ENCODE data around the gene BOK. TPM values are rescaled to one million over a fixed set of nuclear protein-coding genes. Genes with fewer than 3 reads are reported as not detected.

Gene BOK
- total and polyA plus RNA-seq, 4 donors: 11.3 to 82.1 (median 44.0) TPM

GRCh38 chr2:241550616-241551580 lies 7.6 kb upstream of the BOK start:
- 62% methylated on average over 21 of the region's 21 CpGs for WGBS
- TF ChIP-seq FOXA2 (IDR thresholded peaks at IDR 0.05) (no peak), GABPA (IDR thresholded peaks at IDR 0.05 in 1 of 2, conservative IDR thresholded peaks at IDR 0.05 in 1 of 2) (no peak), TAF1 (conservative IDR thresholded peaks at IDR 0.05) (no peak), YY1 (IDR thresholded peaks at IDR 0.05) (no peak), HNF4A (conservative IDR thresholded peaks at IDR 0.05) (no peak), HNF4G (IDR thresholded peaks at IDR 0.05) (no peak), RXRA (IDR thresholded peaks at IDR 0.05) (no peak), SP1 (IDR thresholded peaks at IDR 0.05) (no peak), FOXA1 (IDR thresholded peaks at IDR 0.05) (no peak), JUND (IDR thresholded peaks at IDR 0.05) (no peak), RAD21 (IDR thresholded peaks at IDR 0.05) (no peak)
- no peak overlapping the region for H3K4me3 ChIP-seq (ENCODE audit: low read depth in 1 of 3, low read length in 3 of 3)
- no peaks in the 10 kb centered on the region for H3K9me3 ChIP-seq (ENCODE audit: control insufficient read depth in 4 of 4, low read length in 3 of 4)
- H3K4me1 ChIP-seq (ENCODE audit: control insufficient read depth in 4 of 4, insufficient read depth in 4 of 4, low read length in 3 of 4): peaks cover 18 to 36% (median 32%) of the 10 kb centered on the region in 4 donors
- H3K36me3 ChIP-seq (ENCODE audit: control insufficient read depth in 4 of 4, insufficient read depth in 3 of 4, low read depth in 1 of 4, low read length in 3 of 4): peaks cover 0 to 3% (median 0%) of the 10 kb centered on the region in 4 donors
- no peaks in the 10 kb centered on the region for H3K27me3 ChIP-seq (ENCODE audit: control insufficient read depth in 4 of 4, insufficient read depth in 4 of 4, low read length in 3 of 4)
- DNase-seq (ENCODE audit: low spot score): no peak
- H3K9ac ChIP-seq (ENCODE audit: low read depth in 1 of 2, low read length in 2 of 2): no peak overlapping the region
- peak overlapping the region; percentile 39 for H3K27ac ChIP-seq (ENCODE audit: low read depth in 1 of 2, low read length in 2 of 2)

GRCh38 chr2:241551599-241551997 lies 6.9 kb upstream of the BOK start:
- Histone ChIP-seq H3K36me3 (ENCODE audit: control insufficient read depth in 4 of 4, insufficient read depth in 3 of 4, low read depth in 1 of 4, low read length in 3 of 4) (peaks cover 0 to 3% (median 0%) of the 10 kb centered on the region in 4 donors), H3K27ac (ENCODE audit: low read depth in 1 of 2, low read length in 2 of 2) (no peak overlapping the region), H3K9me3 (ENCODE audit: control insufficient read depth in 4 of 4, low read length in 3 of 4) (no peaks in the 10 kb centered on the region), H3K4me3 (ENCODE audit: low read depth in 1 of 3, low read length in 3 of 3) (no peak overlapping the region), H3K4me1 (ENCODE audit: control insufficient read depth in 4 of 4, insufficient read depth in 4 of 4, low read length in 3 of 4) (peaks cover 18 to 36% (median 32%) of the 10 kb centered on the region in 4 donors), H3K9ac (ENCODE audit: low read depth in 1 of 2, low read length in 2 of 2) (no peak overlapping the region), H3K27me3 (ENCODE audit: control insufficient read depth in 4 of 4, insufficient read depth in 4 of 4, low read length in 3 of 4) (no peaks in the 10 kb centered on the region)
- TF ChIP-seq ZBTB33 (IDR thresholded peaks at IDR 0.05) (no peak), FOXA2 (IDR thresholded peaks at IDR 0.05) (no peak), FOXA1 (IDR thresholded peaks at IDR 0.05) (no peak), YY1 (IDR thresholded peaks at IDR 0.05) (no peak), CTCF (IDR thresholded peaks at IDR 0.05; ENCODE audit: low read depth, low read length, missing input control) (no peak), TAF1 (conservative IDR thresholded peaks at IDR 0.05) (no peak)
- no peak for DNase-seq (ENCODE audit: low spot score)
- WGBS: 83% methylated on average over 12 of the region's 12 CpGs

Measured in liver (tissue), 9 donors.